Adrenal gland (tissue), 12 donors: ENCODE measurements around the gene ITPR3. TPM values are rescaled to one million over a fixed set of nuclear protein-coding genes. Genes with fewer than 3 reads are reported as not detected.
A peak's percentile ranks its signal among the peaks of the same experiment; 100 is the strongest.

ENCODE experiments used
- DNase-seq, 7 donors: peaks; one replicate each; pipeline ENCODE4 v3.0.0-alpha.2; 2019 to 2020
- H3K27ac ChIP-seq, 5 donors: fragments of 200-600 bp; sonication (generic) in 4 of 5; 1 replicate in 3 of 5; 2 replicates in 2 of 5; pipeline versions ENCODE4 v1.5.1 to v1.8.0; 2016 to 2020; ENCODE audit warnings: mild to moderate bottlenecking in 1 of 5
- H3K27me3 ChIP-seq: fragments of 200-600 bp; 2 replicates; pipeline ENCODE4 v1.8.0; 2021
- H3K36me3 ChIP-seq, 2 donors: fragments of 200-600 bp; replicated peaks in 1 of 2; 1 replicate in 1 of 2; 2 replicates in 1 of 2; pipeline versions ENCODE4 v1.5.1 to v1.8.0; 2018 to 2022
- H3K4me1 ChIP-seq, 2 donors: fragments of 200-600 bp; replicated peaks in 1 of 2; 1 replicate in 1 of 2; 2 replicates in 1 of 2; pipeline versions ENCODE4 v1.5.1 to v1.8.0; 2018 to 2021
- H3K4me3 ChIP-seq, 4 donors: fragments of 200-600 bp; sonication (generic) in 3 of 4; one replicate each; pipeline ENCODE4 v1.5.1; 2016 to 2018
- H3K9me3 ChIP-seq, 3 donors: fragments of 200-600 bp; sonication (generic) in 1 of 3; replicated peaks in 1 of 3; 1 replicate in 2 of 3; 2 replicates in 1 of 3; pipeline versions ENCODE4 v1.5.1 to v1.8.0; 2016 to 2021
- POLR2A ChIP-seq, 2 donors: fragments of 450-650 bp; IDR thresholded peaks; one replicate each; pipeline ENCODE4 v1.6.1; 2017; ENCODE audit warnings: antibody characterized with exemption in 2 of 2, mild to moderate bottlenecking in 2 of 2, moderate library complexity in 1 of 2
- WGBS, 4 donors: extraction: QIAGEN DNeasy Blood & Tissue Kit in 2 of 4; methylation state at CpG; one replicate each; pipeline versions ENCODE4 v1.1.5 to v1.1.7; 2013 to 2017; 5-methylcytosine and 5-hydroxymethylcytosine counted together
- intact Hi-C, 2 donors: fragments of 100-400 bp; cut with DNase I; formaldehyde crosslinking; loops; one replicate each; pipeline versions ENCODE4 v1.14.1 to v1.15.0; 2022 to 2023
- polyA plus RNA-seq, 3 donors: library from polyadenylated mRNA; stranded (reverse); fragments of 200-250 nt in 2 of 3; fragments of 350-450 nt in 1 of 3; fragmentation: Illumina TruSeq in 1 of 3; extraction: RNeasy Lipid Tissue Mini Kit (QIAGEN cat#74804) in 1 of 3; gene quantifications; one replicate each; pipeline ENCODE4 v1.2.3, GENCODE V29; 2013 to 2014
- total RNA-seq, 9 donors: library from RNA; depleted of rRNA in 4 of 9; stranded (reverse); fragments of >200 nt in 4 of 9; fragments of 120-200 nt in 1 of 9; fragmentation: NEBNext Ultra II Directional in 1 of 9; extraction: Animal tissue kit (Norgen Biotek cat#: 25700) in 1 of 9; gene quantifications; one replicate each; pipeline versions ENCODE4 v1.1.0 to v1.2.4, GENCODE V29; 2013 to 2023
- TF ChIP-seq, protein P1 (sequence below), 6 experiments: fragments of 450-650 bp in 4 of 6; fragments of 200-600 bp in 2 of 6; sonication (generic) in 1 of 6; IDR thresholded peaks; 1 replicate in 5 of 6; 2 replicates in 1 of 6; pipeline versions ENCODE4 v1.5.1 to v1.8.0; 2016 to 2021; ENCODE audit warnings: antibody characterized with exemption in 6 of 6, mild to moderate bottlenecking in 2 of 6, moderate library complexity in 1 of 6
- donor health status: healthy with polysubstance abuse.
- donor health status: Bipolar disorder and iron deficiency.
- donor health status: DM: yes; HTN: yes; CAD: no.
- donor health status: DM: no; HTN: no; CAD: no.
- donor health status: DM: no; HTN: no; CAD: no.
- donor health status: DM: yes; HTN: yes; CAD: no.

ITPR3 gene
- total and polyA plus RNA-seq, 12 donors, result 1.3 to 38.1 (median 23.9) TPM

GRCh38 chr6:33600761-33601160, 20.4 kb upstream of the ITPR3 start:
- no peaks in the 10 kb centered on the region for H3K27me3 ChIP-seq
- H3K36me3 ChIP-seq, result no peaks in the 10 kb centered on the region
- no peak overlapping the region for H3K27ac ChIP-seq
- intact Hi-C loops, result no loop called here
- DNase-seq, result peak in 2 of 7 donors; percentile 41 to 63
- peaks cover 9 to 11% of the 10 kb centered on the region in 2 donors for H3K4me1 ChIP-seq
- 67 to 94% (median 87%) methylated on average over 3 to 5 of the region's 6 CpGs for WGBS, 4 donors
- no peaks in the 10 kb centered on the region for H3K9me3 ChIP-seq
- H3K4me3 ChIP-seq, result no peak overlapping the region
- TF ChIP-seq, protein P1, sequence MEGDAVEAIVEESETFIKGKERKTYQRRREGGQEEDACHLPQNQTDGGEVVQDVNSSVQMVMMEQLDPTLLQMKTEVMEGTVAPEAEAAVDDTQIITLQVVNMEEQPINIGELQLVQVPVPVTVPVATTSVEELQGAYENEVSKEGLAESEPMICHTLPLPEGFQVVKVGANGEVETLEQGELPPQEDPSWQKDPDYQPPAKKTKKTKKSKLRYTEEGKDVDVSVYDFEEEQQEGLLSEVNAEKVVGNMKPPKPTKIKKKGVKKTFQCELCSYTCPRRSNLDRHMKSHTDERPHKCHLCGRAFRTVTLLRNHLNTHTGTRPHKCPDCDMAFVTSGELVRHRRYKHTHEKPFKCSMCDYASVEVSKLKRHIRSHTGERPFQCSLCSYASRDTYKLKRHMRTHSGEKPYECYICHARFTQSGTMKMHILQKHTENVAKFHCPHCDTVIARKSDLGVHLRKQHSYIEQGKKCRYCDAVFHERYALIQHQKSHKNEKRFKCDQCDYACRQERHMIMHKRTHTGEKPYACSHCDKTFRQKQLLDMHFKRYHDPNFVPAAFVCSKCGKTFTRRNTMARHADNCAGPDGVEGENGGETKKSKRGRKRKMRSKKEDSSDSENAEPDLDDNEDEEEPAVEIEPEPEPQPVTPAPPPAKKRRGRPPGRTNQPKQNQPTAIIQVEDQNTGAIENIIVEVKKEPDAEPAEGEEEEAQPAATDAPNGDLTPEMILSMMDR (IDR thresholded peaks at IDR 0.05), result no peak
- no peak for TF ChIP-seq POLR2A (IDR thresholded peaks at IDR 0.05)

GRCh38 chr6:33602180-33602579, 18.9 kb upstream of the ITPR3 start:
- peak in 1 of 7 donors; percentile 35 for DNase-seq
- H3K36me3 ChIP-seq, result no peaks in the 10 kb centered on the region
- no peak overlapping the region for H3K4me3 ChIP-seq
- no peaks in the 10 kb centered on the region for H3K9me3 ChIP-seq
- no peak for TF ChIP-seq POLR2A (IDR thresholded peaks at IDR 0.05)
- TF ChIP-seq, protein P1 (IDR thresholded peaks at IDR 0.05), result no peak
- H3K27ac ChIP-seq, result no peak overlapping the region
- no peaks in the 10 kb centered on the region for H3K27me3 ChIP-seq
- H3K4me1 ChIP-seq, result peaks cover 9 to 11% of the 10 kb centered on the region in 2 donors
- 9 to 25% (median 19%) methylated on average over 2 of the region's 2 CpGs for WGBS, 4 donors
- intact Hi-C loops, result no loop called here

DNA sequence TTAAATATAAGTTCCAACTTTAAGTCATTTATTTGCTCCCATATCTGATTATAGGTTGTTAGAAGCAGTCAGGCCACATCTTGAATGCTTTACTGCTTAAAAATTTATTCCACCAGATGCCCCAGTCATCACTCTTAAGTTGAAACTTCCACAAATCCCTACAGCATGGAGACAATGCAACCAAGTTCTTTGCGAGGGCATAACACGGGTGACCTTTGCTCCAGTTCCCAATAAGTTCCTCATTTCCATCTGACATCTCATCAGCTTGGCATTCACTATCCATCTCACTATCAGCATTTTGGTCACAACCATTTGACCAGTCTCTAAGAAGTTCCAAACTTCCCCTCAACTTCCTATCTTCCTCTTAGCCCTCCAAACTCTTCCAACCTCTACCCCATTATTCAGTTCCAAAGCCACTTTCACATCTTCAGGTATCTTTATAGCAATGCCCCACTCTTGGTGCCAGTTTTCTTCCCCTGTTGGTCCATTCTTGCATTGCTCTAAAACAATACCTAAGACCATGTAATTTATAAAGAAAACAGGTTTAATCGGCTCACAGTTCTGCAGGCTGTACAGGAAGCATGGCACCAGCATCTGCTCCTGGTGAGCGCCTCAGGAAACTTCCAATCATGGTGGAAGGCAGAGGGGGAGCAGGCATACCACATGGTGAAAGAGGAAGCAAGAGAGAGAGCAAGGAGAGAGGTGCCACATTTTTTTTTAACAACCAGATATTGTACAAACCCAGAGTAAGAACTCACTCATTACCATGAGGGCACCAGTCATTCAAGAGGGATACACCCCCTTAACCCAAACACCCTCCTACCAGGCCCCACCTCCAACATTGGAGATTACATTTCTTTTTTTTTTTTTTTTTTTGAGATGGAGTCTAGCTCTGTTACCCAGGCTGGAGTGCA, 15.9 kb upstream of the ITPR3 start:
- TF ChIP-seq, protein P1 (IDR thresholded peaks at IDR 0.05), result no peak
- TF ChIP-seq POLR2A (IDR thresholded peaks at IDR 0.05), result no peak
- Histone ChIP-seq H3K27ac (no peak overlapping the region), H3K36me3 (no peaks in the 10 kb centered on the region), H3K4me1 (peaks cover 11 to 14% of the 10 kb centered on the region in 2 donors), H3K4me3 (no peak overlapping the region), H3K9me3 (no peaks in the 10 kb centered on the region), H3K27me3 (no peaks in the 10 kb centered on the region)
- WGBS, 4 donors, result 82 to 90% (median 86%) methylated on average over 4 of the region's 4 CpGs
- no peak for DNase-seq
- intact Hi-C loops, result no loop called here

GRCh38 chr6:33606642-33607041, 14.5 kb upstream of the ITPR3 start:
- H3K4me3 ChIP-seq, result no peak overlapping the region
- intact Hi-C loops, result no loop called here
- TF ChIP-seq POLR2A (IDR thresholded peaks at IDR 0.05), result no peak
- TF ChIP-seq, protein P1 (IDR thresholded peaks at IDR 0.05), result no peak
- 80 to 98% (median 93%) methylated on average over 2 of the region's 2 CpGs for WGBS, 4 donors
- no peak for DNase-seq
- H3K27me3 ChIP-seq, result no peaks in the 10 kb centered on the region
- H3K4me1 ChIP-seq, result peaks cover 11 to 14% of the 10 kb centered on the region in 2 donors
- no peak overlapping the region for H3K27ac ChIP-seq
- no peaks in the 10 kb centered on the region for H3K36me3 ChIP-seq
- H3K9me3 ChIP-seq, result no peaks in the 10 kb centered on the region
